GM23338 (cell line): Measurements from ENCODE around the gene ARFIP1. TPM values are rescaled to one million over a fixed set of nuclear protein-coding genes. Genes with fewer than 3 reads are reported as not detected.

ENCODE experiments used
- ATAC-seq: fragments of 200-7000 bp; cut with Tn5 transposase; 3 replicates; pipeline ENCODE4 v1.9.1; 2020
- DNase-seq: peaks from one replicate; pipeline ENCODE4 v3.0.0-alpha.2; 2015; ENCODE audit warnings: low spot score
- H2AFZ ChIP-seq: fragments of 200-600 bp; sonication (generic); 2 replicates; pipeline ENCODE4 v1.8.0; 2016; ENCODE audit warnings: antibody characterized with exemption, mild to moderate bottlenecking, moderate library complexity
- H3F3A ChIP-seq: fragments of 200-600 bp; sonication (generic); replicated peaks from 2 replicates; pipeline ENCODE4 v1.8.0; 2017; ENCODE audit warnings: antibody characterized with exemption, mixed run types, low read depth
- H3K27ac ChIP-seq: fragments of 200-600 bp; sonication (generic); 2 replicates; pipeline ENCODE4 v1.6.1; 2016; ENCODE audit warnings: low read depth
- H3K27me3 ChIP-seq: fragments of 200-600 bp; sonication (generic); 2 replicates; pipeline ENCODE4 v1.8.0; 2016; ENCODE audit warnings: mild to moderate bottlenecking, mixed run types, moderate library complexity; ENCODE audit not compliant: insufficient read depth
- H3K36me3 ChIP-seq: fragments of 200-600 bp; sonication (generic); 2 replicates; pipeline ENCODE4 v1.8.0; 2016; ENCODE audit warnings: mild to moderate bottlenecking; ENCODE audit not compliant: insufficient read depth
- H3K4me1 ChIP-seq: fragments of 200-600 bp; sonication (generic); 2 replicates; pipeline ENCODE4 v1.8.0; 2016; ENCODE audit warnings: mild to moderate bottlenecking, moderate library complexity; ENCODE audit not compliant: insufficient read depth
- H3K4me2 ChIP-seq: fragments of 200-600 bp; sonication (generic); 2 replicates; pipeline ENCODE4 v1.7.1; 2017; ENCODE audit warnings: mixed run types
- H3K4me3 ChIP-seq: fragments of 200-600 bp; sonication (generic); 2 replicates; pipeline ENCODE4 v1.6.1; 2016; ENCODE audit warnings: mixed run types
- H3K79me2 ChIP-seq: fragments of 200-600 bp; sonication (generic); replicated peaks from 2 replicates; pipeline ENCODE4 v1.8.0; 2017; ENCODE audit warnings: mild to moderate bottlenecking; ENCODE audit not compliant: insufficient read depth
- H3K9me2 ChIP-seq: fragments of 200-600 bp; sonication (generic); 2 replicates; pipeline ENCODE4 v1.8.0; 2017; ENCODE audit not compliant: insufficient read depth
- H4K20me1 ChIP-seq: fragments of 200-600 bp; sonication (generic); replicated peaks from 2 replicates; pipeline ENCODE4 v1.8.0; 2017; ENCODE audit warnings: mild to moderate bottlenecking; ENCODE audit not compliant: insufficient read depth
- H3K27ac Mint-ChIP-seq: 2 replicates; pipeline ENCODE4 v1.8.0; 2020; ENCODE audit warnings: inconsistent platforms, mild to moderate bottlenecking, moderate library complexity, mixed read lengths
- H3K27me3 Mint-ChIP-seq: 3 replicates; pipeline ENCODE4 v1.8.0; 2022; ENCODE audit warnings: low read depth, mild to moderate bottlenecking, moderate library complexity, mixed read lengths, inconsistent platforms; ENCODE audit not compliant: insufficient read depth, poor library complexity
- H3K36me3 Mint-ChIP-seq: 3 replicates; pipeline ENCODE4 v1.8.0; 2021; ENCODE audit warnings: low read depth, mild to moderate bottlenecking, inconsistent platforms, moderate library complexity, mixed read lengths
- H3K4me1 Mint-ChIP-seq: 3 replicates; pipeline ENCODE4 v1.8.0; 2020; ENCODE audit warnings: mild to moderate bottlenecking, inconsistent platforms, mixed read lengths
- H3K4me3 Mint-ChIP-seq: 3 replicates; pipeline ENCODE4 v1.8.0; 2021; ENCODE audit warnings: moderate library complexity, mild to moderate bottlenecking, inconsistent platforms, mixed read lengths
- H3K9me3 Mint-ChIP-seq: 3 replicates; pipeline ENCODE4 v1.8.0; 2020; ENCODE audit warnings: moderate library complexity, mild to moderate bottlenecking, inconsistent platforms, mixed read lengths
- CREB1 ChIP-seq: fragments of 250-450 bp; sonication (Bioruptor Pico); IDR thresholded peaks from 2 replicates; pipeline ENCODE4 v1.5.0; 2020; ENCODE audit warnings: low read depth, mild to moderate bottlenecking, moderate library complexity
- EZH2 ChIP-seq: fragments of 200-600 bp; sonication (generic); IDR thresholded peaks from one replicate; pipeline ENCODE4 v1.8.0; 2017; ENCODE audit warnings: antibody characterized with exemption, mild to moderate bottlenecking, low read depth; ENCODE audit not compliant: unreplicated experiment
- JUNB ChIP-seq: IDR thresholded peaks from one replicate; pipeline ENCODE4 v1.6.1; 2016; ENCODE audit warnings: antibody characterized with exemption; ENCODE audit not compliant: unreplicated experiment
- NANOG ChIP-seq: IDR thresholded peaks from 2 replicates; pipeline ENCODE4 v1.6.1; 2016; ENCODE audit warnings: antibody characterized with exemption, borderline replicate concordance
- REST ChIP-seq: IDR thresholded peaks from one replicate; pipeline ENCODE4 v1.6.1; 2018; ENCODE audit warnings: antibody characterized with exemption; ENCODE audit not compliant: unreplicated experiment
- polyA plus RNA-seq: library from polyadenylated mRNA; unstranded; fragments of >200 nt; fragmentation: Nextera tagmentation; extraction: Ambion mirVana; gene quantifications from 2 replicates; pipeline ENCODE4 v1.2.1, GENCODE V29; 2016
- total RNA-seq: library from RNA; depleted of rRNA; stranded (reverse); fragments of >200 nt; shearing (Covaris generic); gene quantifications from 2 replicates; pipeline ENCODE4 v1.2.3, GENCODE V29; 2014

ARFIP1 gene
- total and polyA plus RNA-seq, 2 experiments from 2014 or later = 46.0 to 49.6 TPM

- Mint-ChIP-seq H3K36me3 (peaks cover 56% of the 10 kb centered on the region), H3K4me1 (peaks cover 44% of the 10 kb centered on the region), H3K9me3 (no peaks in the 10 kb centered on the region), H3K27ac (no peak overlapping the region), H3K4me3 (no peak overlapping the region), H3K27me3 (no peaks in the 10 kb centered on the region)
- peaks cover 19% of the 10 kb centered on the region for H3K79me2 ChIP-seq
- no peaks in the 10 kb centered on the region for H3K27me3 ChIP-seq
- no peak for DNase-seq
- H3K4me2 ChIP-seq = no peak overlapping the region
- no peaks in the 10 kb centered on the region for H3F3A ChIP-seq
- H3K4me1 ChIP-seq = peaks cover 15% of the 10 kb centered on the region
- H3K36me3 ChIP-seq = peaks cover 11% of the 10 kb centered on the region; the same call in 1 of the 2 replicates
- no peak overlapping the region for H3K4me3 ChIP-seq
- no peaks in the 10 kb centered on the region for H4K20me1 ChIP-seq
- no peaks in the 10 kb centered on the region for H3K9me2 ChIP-seq
- TF ChIP-seq CREB1 (CRISPR knock-in tag) (no peak), EZH2 (no peak), NANOG (no peak), JUNB (no peak)
- H3K27ac ChIP-seq = no peak overlapping the region
- H2AFZ ChIP-seq = no peak overlapping the region
- ATAC-seq = no peak
These were observed 176.4 kb downstream of the ARFIP1 start for GRCh38 chr4:152956147-152956546.

GRCh38 chr4:152956650-152957436, 177.1 kb downstream of the ARFIP1 start:
- ATAC-seq = peak; percentile 54
- H3K4me1 Mint-ChIP-seq = peaks cover 43% of the 10 kb centered on the region
- Histone ChIP-seq H3K9me2 (no peaks in the 10 kb centered on the region), H3K36me3 (peaks cover 11% of the 10 kb centered on the region; the same call in 1 of the 2 replicates), H3K4me3 (no peak overlapping the region), H3K79me2 (peaks cover 18% of the 10 kb centered on the region), H3K4me2 (no peak overlapping the region), H2AFZ (no peak overlapping the region), H3K27ac (no peak overlapping the region), H4K20me1 (no peaks in the 10 kb centered on the region), H3K4me1 (peaks cover 11% of the 10 kb centered on the region), H3K27me3 (no peaks in the 10 kb centered on the region), H3F3A (no peaks in the 10 kb centered on the region)
- no peak for DNase-seq
- no peak for TF ChIP-seq REST
- H3K4me3 Mint-ChIP-seq = no peak overlapping the region
- H3K36me3 Mint-ChIP-seq = peaks cover 62% of the 10 kb centered on the region
- no peaks in the 10 kb centered on the region for H3K9me3 Mint-ChIP-seq
- no peak overlapping the region for H3K27ac Mint-ChIP-seq
- H3K27me3 Mint-ChIP-seq = no peaks in the 10 kb centered on the region
